SW480 (cell line): ENCODE results near the gene TSPEAR.
A peak's percentile ranks its signal among the peaks of the same experiment; 100 is the strongest.

Experiments
- DNase-seq: peaks from one replicate; pipeline ENCODE4 v3.0.0-alpha.2; 2016; ENCODE audit warnings: low spot score

The TSPEAR gene

GRCh38 chr21:44720170-44720569 lies 8.8 kb upstream of the TSPEAR start:
- no peak for DNase-seq

- DNase-seq = no peak
Observed at GRCh38 chr21:44718571-44718970, 7.2 kb upstream of the TSPEAR start.

GRCh38 chr21:44718093-44718492 lies 6.7 kb upstream of the TSPEAR start:
- DNase-seq = no peak

DNA sequence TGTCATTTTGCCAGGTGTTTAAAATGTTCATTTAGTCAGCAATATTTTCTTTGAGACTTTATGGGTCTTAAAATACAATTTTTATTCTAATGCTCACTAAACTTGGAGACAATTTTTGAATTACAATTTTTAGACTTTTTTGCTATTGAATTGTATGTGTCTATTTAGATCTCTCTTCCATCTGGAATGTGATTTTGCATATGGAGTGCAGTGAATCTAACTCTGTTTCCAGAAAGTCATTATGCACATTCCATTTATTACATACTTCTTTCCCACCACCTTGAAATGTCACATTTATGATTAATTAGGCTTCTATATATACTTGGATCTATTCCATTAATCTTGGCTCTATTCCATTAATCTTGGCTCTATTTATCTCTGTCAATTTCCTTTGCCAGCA lies 5.6 kb upstream of the TSPEAR start:
- DNase-seq = no peak

- no peak for DNase-seq
Observed at GRCh38 chr21:44714905-44715304, 3.5 kb upstream of the TSPEAR start.

DNA sequence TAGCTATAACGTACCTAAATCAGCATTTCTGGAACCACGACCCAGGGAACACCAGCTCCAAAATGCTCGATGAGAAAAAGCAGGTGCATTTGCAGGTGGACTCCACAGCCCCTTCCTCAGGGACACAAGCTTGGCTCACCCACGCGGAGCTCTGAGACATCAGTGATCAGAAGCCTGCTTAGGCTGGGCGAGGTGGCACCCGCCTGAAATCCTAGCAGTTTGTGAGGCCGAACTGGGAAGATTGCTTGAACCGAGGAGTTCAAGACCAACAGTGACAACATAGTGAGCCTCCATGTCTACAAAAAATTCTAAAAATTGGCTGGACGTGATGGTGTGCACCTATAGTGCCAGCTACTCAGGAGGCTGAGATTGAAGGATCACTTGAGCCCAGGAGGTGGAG lies 2.5 kb upstream of the TSPEAR start:
- no peak for DNase-seq

DNA sequence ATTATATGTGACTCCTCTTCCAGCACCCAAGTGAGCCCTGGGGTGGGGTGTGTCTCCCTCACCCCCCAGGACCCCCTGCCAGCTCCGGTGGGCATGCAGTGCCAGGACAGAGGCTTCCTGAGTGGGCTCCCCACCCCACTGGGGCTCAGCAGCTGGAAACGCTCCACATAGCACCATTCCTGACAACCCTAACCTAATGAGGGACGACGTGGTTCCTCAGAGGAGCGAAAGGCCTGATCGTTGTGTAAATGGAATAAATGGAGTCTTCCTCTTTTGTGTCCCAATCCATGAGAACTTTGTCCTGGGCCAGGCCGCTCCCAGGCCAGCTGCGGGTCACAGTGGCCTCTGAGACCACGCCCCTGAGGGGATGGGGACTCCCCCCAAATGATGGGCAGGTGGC lies 1.8 kb upstream of the TSPEAR start:
- no peak for DNase-seq

DNA sequence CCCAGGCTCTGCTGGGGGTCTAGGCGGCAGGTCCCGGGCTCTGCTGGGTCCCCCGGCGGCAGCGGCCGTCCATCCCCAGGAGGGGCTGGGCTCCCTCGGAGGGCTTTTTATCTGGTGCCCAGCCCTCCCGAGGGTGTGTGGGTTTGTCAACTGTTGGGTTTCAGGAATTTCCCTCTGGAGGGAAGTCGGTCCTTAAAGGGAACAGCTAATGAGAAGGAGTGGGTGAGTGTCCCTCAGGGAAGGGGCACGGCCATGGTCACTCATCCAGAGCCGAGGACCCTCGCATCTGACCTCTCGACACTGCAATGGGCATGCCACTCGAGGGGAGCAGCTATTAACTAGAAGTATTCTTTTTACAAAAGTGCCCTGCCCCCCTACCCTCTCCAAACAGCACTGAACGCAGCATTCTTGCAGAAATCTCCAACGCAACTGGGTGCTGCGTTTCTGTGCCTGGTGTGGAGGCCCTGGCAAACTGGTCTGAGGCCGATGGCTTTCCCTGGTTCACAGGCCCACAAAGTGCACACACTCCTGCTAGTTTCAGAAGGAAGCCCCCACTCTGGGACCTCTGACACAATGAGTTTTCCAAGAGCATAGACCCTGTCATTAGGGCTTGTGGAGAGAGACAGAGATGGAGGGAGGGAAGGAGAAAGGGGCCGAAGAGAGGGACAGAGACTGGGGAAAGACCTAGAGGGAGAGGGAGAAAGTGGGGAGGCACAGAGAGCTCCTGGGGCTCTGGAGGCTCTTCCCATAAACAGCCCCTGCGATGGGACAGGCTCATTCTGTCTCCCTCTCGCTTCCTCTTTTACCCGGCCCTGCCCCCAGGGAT lies 1.0 kb upstream of the TSPEAR start:
- no peak for DNase-seq

DNA sequence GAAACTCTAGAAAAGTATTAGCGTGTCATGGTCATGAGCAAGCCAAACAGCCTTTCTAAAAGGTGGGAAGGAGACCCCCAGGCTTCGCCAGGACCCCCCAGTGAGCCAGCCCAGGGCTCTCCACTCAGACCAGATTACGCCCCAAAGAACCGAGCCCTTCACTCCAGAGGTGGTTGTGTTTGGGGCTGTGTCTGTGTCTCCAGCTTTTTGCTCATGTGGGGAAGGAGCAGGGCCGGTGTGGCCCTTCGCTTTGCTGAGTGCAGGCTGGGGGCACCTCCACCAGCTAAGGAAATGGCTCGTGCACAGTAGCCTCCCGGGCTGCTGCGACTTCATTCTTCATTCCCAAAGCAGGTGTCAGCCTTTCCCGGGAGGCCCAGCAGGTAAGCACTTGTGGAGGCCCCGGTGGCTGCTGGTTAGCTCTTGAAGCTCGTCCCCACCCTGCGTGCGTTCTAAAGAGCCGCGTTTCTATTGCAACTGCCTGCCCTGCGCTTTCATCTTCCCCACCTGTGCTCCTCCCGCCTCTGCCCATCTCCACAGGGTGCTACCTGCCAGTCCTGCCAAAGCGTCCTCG lies 531 bp downstream of the TSPEAR start:
- peak; percentile 92 for DNase-seq

DNA sequence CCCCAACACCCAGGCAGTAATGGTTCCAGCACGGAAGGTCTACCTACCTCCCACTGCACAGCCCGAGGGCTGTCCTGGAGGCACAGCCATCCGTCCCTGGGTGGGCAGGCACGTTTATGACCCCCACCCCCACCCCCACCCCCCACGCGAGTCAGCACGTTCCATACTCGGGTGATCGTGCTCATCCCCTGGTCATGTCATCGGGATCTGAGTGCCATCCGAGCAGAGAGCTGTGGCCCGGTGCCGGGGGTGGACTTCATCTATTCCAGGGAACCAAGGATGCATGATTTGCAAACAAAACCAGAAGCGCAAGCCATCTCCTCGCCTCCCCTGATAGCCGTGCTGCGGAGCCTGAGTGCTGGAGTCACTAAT lies 1.1 kb downstream of the TSPEAR start:
- DNase-seq = no peak

- no peak for DNase-seq
Observed at GRCh38 chr21:44709426-44710293, 1.7 kb downstream of the TSPEAR start.

DNA sequence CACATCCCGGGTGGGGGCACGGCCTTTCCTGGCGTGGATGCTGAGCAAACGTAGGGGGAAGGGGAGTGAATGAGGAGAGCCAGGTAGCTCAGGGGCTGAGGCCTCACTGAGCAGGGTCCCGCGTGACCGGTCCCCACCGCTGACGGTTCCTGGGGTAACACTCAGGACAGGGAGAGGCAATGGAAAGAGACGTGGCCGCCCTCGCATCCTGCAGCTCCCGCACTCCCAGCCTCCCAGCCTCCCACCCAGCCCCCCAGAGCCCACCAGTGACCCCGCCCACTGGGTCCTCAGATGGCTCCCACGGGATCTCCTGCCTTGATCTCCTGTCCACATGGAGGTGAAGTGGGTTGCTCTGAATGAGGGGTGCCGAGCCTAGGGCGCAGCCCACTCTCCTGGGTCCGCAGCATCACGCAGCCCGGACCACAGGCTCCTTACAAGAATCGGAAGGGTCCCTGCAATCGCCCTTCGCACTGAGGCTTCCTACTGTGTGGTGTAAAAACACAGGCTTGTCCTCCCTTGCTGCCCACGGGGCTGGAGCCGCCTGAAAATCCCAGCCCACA lies 2.4 kb downstream of the TSPEAR start:
- DNase-seq = no peak

DNA sequence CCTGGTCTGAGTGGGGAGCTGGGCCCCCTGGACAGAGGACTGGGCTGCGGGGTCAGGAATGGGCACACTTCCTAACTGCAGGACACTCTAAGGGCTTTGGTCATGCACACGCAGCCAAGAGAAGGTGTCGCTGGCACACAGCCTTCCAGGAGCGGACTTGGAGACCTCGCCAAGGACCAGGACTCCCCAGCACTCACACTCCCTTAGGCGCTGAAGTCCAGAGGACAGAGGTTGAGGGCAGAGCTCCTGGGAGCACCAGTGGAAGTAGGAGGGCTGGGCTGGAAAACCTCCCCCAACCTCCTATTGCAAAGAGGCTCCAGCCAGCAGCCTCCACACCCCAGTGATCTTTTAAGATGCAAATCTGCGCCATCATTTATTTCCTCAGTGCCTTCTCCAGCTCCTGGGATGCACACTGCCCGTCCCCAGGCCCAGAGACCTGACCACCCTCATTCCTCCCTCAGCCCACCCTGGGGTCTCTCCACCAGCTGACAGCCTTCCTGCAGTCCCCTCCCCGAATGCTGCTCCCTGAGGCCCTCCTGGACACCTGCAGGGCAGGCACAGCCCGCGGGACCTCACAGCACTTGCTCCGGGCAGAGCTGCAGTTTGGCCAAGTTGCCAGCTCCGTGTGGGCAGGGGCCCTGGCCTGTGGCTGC lies 3.0 kb downstream of the TSPEAR start:
- no peak for DNase-seq

DNA sequence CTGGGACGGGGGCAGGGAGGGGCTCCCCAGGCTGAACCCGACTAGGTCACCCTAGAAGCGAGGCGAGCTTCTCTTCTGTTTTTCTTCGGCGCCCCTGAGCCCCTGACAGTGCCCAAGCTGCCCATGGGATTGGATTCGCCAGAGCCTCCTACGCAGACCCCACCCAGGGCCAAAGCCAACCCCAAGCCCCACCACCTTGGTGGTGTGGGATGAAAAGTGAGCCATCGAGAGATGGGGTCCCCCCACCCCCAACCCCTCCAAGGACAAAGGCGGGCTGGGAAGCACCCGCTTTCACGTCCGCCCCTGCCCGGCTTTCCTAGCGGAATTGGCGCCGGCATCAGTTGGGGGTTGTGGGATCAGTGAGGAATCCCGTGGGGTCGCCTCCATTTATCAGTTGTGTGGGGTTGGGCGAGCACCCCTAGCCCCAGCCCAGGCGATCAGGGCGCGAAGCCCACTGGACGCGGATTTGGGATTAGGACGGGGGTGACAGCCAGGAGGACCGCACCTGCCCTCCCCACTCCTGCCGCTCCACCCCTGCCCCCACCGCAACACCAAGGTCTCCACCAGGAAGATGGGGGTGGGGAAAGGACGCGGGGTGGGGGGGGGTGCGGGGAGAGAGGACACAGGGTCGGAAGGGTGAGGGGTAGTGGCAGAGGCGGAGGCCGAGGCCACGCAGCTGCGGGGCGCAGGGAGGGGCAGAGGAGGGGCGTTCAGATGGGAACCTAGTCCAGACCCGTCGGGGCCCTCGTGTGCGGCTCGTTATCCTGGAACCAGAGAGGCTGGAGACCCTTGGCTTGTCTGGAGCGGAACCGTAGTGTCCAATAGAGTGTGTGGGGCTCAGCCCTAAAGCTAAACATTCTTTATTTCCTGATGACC lies 4.4 kb downstream of the TSPEAR start:
- no peak for DNase-seq

- no peak for DNase-seq
Observed at GRCh38 chr21:44706026-44706705, 5.2 kb downstream of the TSPEAR start.

GRCh38 chr21:44704636-44705001 lies 6.8 kb downstream of the TSPEAR start:
- DNase-seq = no peak

GRCh38 chr21:44703731-44704635 lies 7.4 kb downstream of the TSPEAR start:
- no peak for DNase-seq

GRCh38 chr21:44702973-44703730 lies 8.2 kb downstream of the TSPEAR start:
- no peak for DNase-seq
